WTC11 (cell line): Measurements from ENCODE around the gene NAV2. TPM values are rescaled to one million over a fixed set of nuclear protein-coding genes. Genes with fewer than 3 reads are reported as not detected.

ENCODE experiments used
- ATAC-seq: fragments of 200-7000 bp; cut with Tn5 transposase; 2 replicates; pipeline ENCODE4 v1.10.0; 2021; ENCODE audit warnings: mild to moderate bottlenecking, moderate library complexity
- CTCF ChIA-PET: fragments of 300-600 bp; sonication (Branson Sonifier 250); formaldehyde crosslinking; loops from one replicate; lab custom pipeline; 2021; ENCODE audit warnings: antibody characterized with exemption; lab: Charles Lee
- POLR2A ChIA-PET: fragments of 350-600 bp; sonication (Branson Sonifier 250); formaldehyde crosslinking; loops from one replicate; lab custom pipeline; 2021; ENCODE audit warnings: antibody characterized with exemption; lab: Charles Lee
- DNase-seq: peaks from one replicate; pipeline ENCODE4 v3.0.0; 2021; ENCODE audit warnings: low spot score
- H3K27ac Mint-ChIP-seq: 2 replicates; pipeline ENCODE4 v1.8.0; 2021; ENCODE audit warnings: mixed read lengths
- H3K27me3 Mint-ChIP-seq: 2 replicates; pipeline ENCODE4 v1.8.0; 2021; ENCODE audit warnings: low read depth, mild to moderate bottlenecking, moderate library complexity, mixed read lengths
- H3K36me3 Mint-ChIP-seq: 2 replicates; pipeline ENCODE4 v1.8.0; 2021; ENCODE audit warnings: mixed read lengths
- H3K4me1 Mint-ChIP-seq: 2 replicates; pipeline ENCODE4 v1.8.0; 2022; ENCODE audit warnings: mixed read lengths
- H3K4me3 Mint-ChIP-seq: 2 replicates; pipeline ENCODE4 v1.8.0; 2021; ENCODE audit warnings: mild to moderate bottlenecking, moderate library complexity, mixed read lengths
- H3K9me3 Mint-ChIP-seq: 2 replicates; pipeline ENCODE4 v1.8.0; 2021; ENCODE audit warnings: mixed read lengths
- GTF2I ChIP-seq: fragments of 250-450 bp; sonication (Bioruptor Pico); conservative IDR thresholded peaks from 2 replicates; pipeline ENCODE4 v1.4.0; 2021; ENCODE audit warnings: mild to moderate bottlenecking
- KAT7 ChIP-seq: sonication (generic); formaldehyde crosslinking; IDR thresholded peaks from 2 replicates; pipeline ENCODE4 v1.8.1; 2023; ENCODE audit warnings: missing genetic modification reagents, mild to moderate bottlenecking, borderline replicate concordance
- MXD4 ChIP-seq: fragments of 250-450 bp; sonication (Bioruptor Pico); IDR thresholded peaks from 2 replicates; pipeline ENCODE4 v1.8.0; 2021; ENCODE audit warnings: mild to moderate bottlenecking, moderate library complexity, borderline replicate concordance
- PRRX2 ChIP-seq: fragments of 250-450 bp; sonication (Bioruptor Pico); IDR thresholded peaks from 2 replicates; pipeline ENCODE4 v1.8.0; 2021; ENCODE audit warnings: mild to moderate bottlenecking
- SMAD4 ChIP-seq: sonication (generic); formaldehyde crosslinking; IDR thresholded peaks from 2 replicates; pipeline ENCODE4 v1.8.0; 2022; ENCODE audit warnings: mild to moderate bottlenecking, missing genetic modification reagents
- TP53 ChIP-seq: sonication (generic); formaldehyde crosslinking; IDR thresholded peaks from 2 replicates; pipeline ENCODE4 v1.8.1; 2023; ENCODE audit warnings: mild to moderate bottlenecking, missing genetic modification reagents
- ZNF232 ChIP-seq: sonication (generic); formaldehyde crosslinking; IDR thresholded peaks from 2 replicates; pipeline ENCODE4 v1.8.0; 2022; ENCODE audit warnings: mild to moderate bottlenecking, missing genetic modification reagents
- total RNA-seq: library from RNA; stranded (reverse); gene quantifications from 3 replicates; pipeline ENCODE4 v1.2.3, GENCODE V29; 2021
- TF ChIP-seq, protein P1 (sequence below): fragments of 250-450 bp; sonication (Bioruptor Pico); IDR thresholded peaks from 2 replicates; pipeline ENCODE4 v2.1.2; 2022; ENCODE audit warnings: mild to moderate bottlenecking, moderate library complexity
- TF ChIP-seq, protein P2 (sequence below): fragments of 250-450 bp; sonication (Bioruptor Pico); conservative IDR thresholded peaks from 2 replicates; pipeline ENCODE4 v1.9.0; 2021; ENCODE audit warnings: mild to moderate bottlenecking
- TF ChIP-seq, protein P3 (sequence below): fragments of 200-600 bp; IDR thresholded peaks from 2 replicates; pipeline ENCODE4 v1.8.0; 2022; ENCODE audit warnings: antibody characterized with exemption
- TF ChIP-seq, protein P4 (sequence below): sonication (generic); formaldehyde crosslinking; IDR thresholded peaks from 2 replicates; pipeline ENCODE4 v1.8.1; 2023; ENCODE audit warnings: mild to moderate bottlenecking, moderate library complexity, missing genetic modification reagents
- TF ChIP-seq, protein P5 (sequence below): sonication (generic); formaldehyde crosslinking; IDR thresholded peaks from 2 replicates; pipeline ENCODE4 v1.8.0; 2022; ENCODE audit warnings: mild to moderate bottlenecking, missing genetic modification reagents
- TF ChIP-seq, protein P6 (sequence below): fragments of 250-450 bp; sonication (Bioruptor Pico); IDR thresholded peaks from 2 replicates; pipeline ENCODE4 v1.9.0; 2021; ENCODE audit warnings: mild to moderate bottlenecking
- TF ChIP-seq, protein P7 (sequence below): sonication (generic); formaldehyde crosslinking; IDR thresholded peaks from 2 replicates; pipeline ENCODE4 v1.8.1; 2022; ENCODE audit warnings: low read depth, mild to moderate bottlenecking, moderate library complexity, missing genetic modification reagents, borderline replicate concordance
- TF ChIP-seq, protein P8 (sequence below): sonication (generic); formaldehyde crosslinking; IDR thresholded peaks from 2 replicates; pipeline ENCODE4 v1.8.1; 2023; ENCODE audit warnings: mild to moderate bottlenecking, missing genetic modification reagents, borderline replicate concordance
- TF ChIP-seq, protein P9 (sequence below): sonication (generic); formaldehyde crosslinking; IDR thresholded peaks from 2 replicates; pipeline ENCODE4 v1.8.1; 2023; ENCODE audit warnings: mild to moderate bottlenecking, missing genetic modification reagents, moderate library complexity

Gene NAV2
- total RNA-seq, 1 experiment from 2014 or later: 42.8 TPM

DNA sequence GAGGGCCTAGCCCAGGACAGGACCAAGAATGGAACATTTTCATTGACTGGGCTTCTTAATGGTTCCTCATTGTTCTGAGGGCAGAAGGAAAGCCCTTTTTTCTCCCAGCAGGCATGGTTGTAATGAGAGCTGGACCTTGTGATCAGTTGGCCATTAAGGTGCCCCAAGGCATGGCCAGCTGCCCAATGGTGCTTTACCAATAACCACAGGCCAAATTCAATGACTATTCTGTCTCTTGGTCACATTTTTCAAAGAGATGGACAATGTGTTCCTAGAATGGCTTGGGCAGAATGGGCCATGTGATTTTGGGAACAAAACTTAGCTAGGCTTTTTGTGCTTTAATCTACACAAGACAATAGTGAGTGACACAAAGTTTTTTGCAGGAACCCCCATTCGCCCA lies 7.3 kb downstream of the NAV2 start (continued):
- TF ChIP-seq, protein P1, sequence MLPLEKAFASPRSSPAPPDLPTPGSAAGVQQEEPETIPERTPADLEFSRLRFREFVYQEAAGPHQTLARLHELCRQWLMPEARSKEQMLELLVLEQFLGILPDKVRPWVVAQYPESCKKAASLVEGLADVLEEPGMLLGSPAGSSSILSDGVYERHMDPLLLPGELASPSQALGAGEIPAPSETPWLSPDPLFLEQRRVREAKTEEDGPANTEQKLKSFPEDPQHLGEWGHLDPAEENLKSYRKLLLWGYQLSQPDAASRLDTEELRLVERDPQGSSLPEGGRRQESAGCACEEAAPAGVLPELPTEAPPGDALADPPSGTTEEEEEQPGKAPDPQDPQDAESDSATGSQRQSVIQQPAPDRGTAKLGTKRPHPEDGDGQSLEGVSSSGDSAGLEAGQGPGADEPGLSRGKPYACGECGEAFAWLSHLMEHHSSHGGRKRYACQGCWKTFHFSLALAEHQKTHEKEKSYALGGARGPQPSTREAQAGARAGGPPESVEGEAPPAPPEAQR: no peak
- TF ChIP-seq KAT7 (CRISPR knock-in tag): no peak

DNA sequence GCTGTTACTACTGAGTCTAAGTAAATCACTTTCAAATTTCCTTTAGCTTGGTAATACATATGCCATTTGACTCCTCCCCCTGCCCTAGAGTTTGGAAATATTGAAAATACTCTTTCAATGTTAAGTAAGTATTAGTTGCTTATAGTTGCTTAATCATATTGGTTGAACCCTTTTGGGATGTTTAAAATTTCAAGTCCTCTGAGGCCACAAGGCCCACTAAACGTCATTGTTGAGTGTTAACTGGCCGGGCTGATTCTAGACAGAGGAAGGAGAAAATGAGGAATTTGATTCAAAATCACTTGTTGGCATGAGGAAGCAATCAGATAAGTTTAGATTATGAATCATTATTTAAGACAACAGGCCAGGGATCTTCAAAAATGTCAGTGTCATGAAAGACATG lies 8.5 kb downstream of the NAV2 start:
- H3K4me3 Mint-ChIP-seq: no peak overlapping the region
- ChIA-PET CTCF (no interaction called here), POLR2A (interaction anchor here (1.1 kb wide), 1 partner anchor 8 kb away, joined by 3 read pairs; no protein-coding TSS in a partner anchor)
- peaks cover 7% of the 10 kb centered on the region for H3K27me3 Mint-ChIP-seq
- H3K27ac Mint-ChIP-seq: no peak overlapping the region
- H3K4me1 Mint-ChIP-seq: peaks cover 3% of the 10 kb centered on the region; the same call in 1 of the 2 replicates
- no peaks in the 10 kb centered on the region for H3K9me3 Mint-ChIP-seq
- H3K36me3 Mint-ChIP-seq: no peaks in the 10 kb centered on the region
- DNase-seq (no peak), ATAC-seq (no peak)
- TF ChIP-seq, protein P2, sequence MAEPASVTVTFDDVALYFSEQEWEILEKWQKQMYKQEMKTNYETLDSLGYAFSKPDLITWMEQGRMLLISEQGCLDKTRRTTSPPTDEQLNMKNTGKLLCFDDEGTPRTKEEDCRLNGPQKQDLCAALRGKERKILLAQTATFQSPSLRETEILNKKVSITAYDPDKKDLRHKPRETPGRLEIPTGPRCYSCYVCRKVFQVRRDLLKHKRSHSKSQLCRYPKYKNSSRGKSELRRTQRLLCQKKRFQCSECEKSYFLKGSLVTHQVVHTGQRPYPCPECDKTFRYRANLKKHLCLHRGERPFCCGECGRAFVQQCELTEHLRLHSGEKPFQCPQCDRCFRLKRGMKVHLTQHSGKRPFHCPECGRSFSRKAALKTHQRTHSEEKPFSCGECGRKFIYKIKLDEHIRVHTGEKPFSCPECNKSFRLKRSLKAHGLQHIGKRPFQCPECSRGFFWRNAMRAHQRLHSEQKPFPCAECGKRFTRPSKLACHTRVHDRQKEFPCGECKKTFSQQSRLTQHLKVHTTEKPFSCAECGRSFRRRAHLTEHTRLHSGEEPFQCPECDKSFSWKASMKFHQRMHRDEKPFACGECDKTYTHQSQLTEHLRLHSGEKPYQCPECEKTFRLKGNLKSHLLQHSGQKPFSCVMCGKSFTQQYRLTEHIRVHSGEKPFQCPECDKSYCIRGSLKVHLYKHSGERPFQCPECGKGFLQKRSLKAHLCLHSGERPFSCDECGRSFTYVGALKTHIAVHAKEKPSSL (CRISPR knock-in tag): no peak
- TF ChIP-seq SMAD4 (CRISPR knock-in tag): no peak
- no peak for TF ChIP-seq ZNF232
- TF ChIP-seq, protein P3, sequence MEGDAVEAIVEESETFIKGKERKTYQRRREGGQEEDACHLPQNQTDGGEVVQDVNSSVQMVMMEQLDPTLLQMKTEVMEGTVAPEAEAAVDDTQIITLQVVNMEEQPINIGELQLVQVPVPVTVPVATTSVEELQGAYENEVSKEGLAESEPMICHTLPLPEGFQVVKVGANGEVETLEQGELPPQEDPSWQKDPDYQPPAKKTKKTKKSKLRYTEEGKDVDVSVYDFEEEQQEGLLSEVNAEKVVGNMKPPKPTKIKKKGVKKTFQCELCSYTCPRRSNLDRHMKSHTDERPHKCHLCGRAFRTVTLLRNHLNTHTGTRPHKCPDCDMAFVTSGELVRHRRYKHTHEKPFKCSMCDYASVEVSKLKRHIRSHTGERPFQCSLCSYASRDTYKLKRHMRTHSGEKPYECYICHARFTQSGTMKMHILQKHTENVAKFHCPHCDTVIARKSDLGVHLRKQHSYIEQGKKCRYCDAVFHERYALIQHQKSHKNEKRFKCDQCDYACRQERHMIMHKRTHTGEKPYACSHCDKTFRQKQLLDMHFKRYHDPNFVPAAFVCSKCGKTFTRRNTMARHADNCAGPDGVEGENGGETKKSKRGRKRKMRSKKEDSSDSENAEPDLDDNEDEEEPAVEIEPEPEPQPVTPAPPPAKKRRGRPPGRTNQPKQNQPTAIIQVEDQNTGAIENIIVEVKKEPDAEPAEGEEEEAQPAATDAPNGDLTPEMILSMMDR: no peak
- TF ChIP-seq, protein P4, sequence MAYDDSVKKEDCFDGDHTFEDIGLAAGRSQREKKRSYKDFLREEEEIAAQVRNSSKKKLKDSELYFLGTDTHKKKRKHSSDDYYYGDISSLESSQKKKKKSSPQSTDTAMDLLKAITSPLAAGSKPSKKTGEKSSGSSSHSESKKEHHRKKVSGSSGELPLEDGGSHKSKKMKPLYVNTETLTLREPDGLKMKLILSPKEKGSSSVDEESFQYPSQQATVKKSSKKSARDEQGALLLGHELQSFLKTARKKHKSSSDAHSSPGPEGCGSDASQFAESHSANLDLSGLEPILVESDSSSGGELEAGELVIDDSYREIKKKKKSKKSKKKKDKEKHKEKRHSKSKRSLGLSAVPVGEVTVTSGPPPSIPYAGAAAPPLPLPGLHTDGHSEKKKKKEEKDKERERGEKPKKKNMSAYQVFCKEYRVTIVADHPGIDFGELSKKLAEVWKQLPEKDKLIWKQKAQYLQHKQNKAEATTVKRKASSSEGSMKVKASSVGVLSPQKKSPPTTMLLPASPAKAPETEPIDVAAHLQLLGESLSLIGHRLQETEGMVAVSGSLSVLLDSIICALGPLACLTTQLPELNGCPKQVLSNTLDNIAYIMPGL (CRISPR knock-in tag): no peak
- TF ChIP-seq, protein P5, sequence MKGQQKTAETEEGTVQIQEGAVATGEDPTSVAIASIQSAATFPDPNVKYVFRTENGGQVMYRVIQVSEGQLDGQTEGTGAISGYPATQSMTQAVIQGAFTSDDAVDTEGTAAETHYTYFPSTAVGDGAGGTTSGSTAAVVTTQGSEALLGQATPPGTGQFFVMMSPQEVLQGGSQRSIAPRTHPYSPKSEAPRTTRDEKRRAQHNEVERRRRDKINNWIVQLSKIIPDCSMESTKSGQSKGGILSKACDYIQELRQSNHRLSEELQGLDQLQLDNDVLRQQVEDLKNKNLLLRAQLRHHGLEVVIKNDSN: no peak
- TF ChIP-seq, protein P6, sequence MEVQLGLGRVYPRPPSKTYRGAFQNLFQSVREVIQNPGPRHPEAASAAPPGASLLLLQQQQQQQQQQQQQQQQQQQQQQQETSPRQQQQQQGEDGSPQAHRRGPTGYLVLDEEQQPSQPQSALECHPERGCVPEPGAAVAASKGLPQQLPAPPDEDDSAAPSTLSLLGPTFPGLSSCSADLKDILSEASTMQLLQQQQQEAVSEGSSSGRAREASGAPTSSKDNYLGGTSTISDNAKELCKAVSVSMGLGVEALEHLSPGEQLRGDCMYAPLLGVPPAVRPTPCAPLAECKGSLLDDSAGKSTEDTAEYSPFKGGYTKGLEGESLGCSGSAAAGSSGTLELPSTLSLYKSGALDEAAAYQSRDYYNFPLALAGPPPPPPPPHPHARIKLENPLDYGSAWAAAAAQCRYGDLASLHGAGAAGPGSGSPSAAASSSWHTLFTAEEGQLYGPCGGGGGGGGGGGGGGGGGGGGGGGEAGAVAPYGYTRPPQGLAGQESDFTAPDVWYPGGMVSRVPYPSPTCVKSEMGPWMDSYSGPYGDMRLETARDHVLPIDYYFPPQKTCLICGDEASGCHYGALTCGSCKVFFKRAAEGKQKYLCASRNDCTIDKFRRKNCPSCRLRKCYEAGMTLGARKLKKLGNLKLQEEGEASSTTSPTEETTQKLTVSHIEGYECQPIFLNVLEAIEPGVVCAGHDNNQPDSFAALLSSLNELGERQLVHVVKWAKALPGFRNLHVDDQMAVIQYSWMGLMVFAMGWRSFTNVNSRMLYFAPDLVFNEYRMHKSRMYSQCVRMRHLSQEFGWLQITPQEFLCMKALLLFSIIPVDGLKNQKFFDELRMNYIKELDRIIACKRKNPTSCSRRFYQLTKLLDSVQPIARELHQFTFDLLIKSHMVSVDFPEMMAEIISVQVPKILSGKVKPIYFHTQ (CRISPR knock-in tag): no peak
- no peak for TF ChIP-seq GTF2I (CRISPR knock-in tag)
- TF ChIP-seq TP53 (CRISPR knock-in tag): no peak
- TF ChIP-seq, protein P7, sequence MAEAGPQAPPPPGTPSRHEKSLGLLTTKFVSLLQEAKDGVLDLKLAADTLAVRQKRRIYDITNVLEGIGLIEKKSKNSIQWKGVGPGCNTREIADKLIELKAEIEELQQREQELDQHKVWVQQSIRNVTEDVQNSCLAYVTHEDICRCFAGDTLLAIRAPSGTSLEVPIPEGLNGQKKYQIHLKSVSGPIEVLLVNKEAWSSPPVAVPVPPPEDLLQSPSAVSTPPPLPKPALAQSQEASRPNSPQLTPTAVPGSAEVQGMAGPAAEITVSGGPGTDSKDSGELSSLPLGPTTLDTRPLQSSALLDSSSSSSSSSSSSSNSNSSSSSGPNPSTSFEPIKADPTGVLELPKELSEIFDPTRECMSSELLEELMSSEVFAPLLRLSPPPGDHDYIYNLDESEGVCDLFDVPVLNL (CRISPR knock-in tag): no peak
- TF ChIP-seq, protein P8, sequence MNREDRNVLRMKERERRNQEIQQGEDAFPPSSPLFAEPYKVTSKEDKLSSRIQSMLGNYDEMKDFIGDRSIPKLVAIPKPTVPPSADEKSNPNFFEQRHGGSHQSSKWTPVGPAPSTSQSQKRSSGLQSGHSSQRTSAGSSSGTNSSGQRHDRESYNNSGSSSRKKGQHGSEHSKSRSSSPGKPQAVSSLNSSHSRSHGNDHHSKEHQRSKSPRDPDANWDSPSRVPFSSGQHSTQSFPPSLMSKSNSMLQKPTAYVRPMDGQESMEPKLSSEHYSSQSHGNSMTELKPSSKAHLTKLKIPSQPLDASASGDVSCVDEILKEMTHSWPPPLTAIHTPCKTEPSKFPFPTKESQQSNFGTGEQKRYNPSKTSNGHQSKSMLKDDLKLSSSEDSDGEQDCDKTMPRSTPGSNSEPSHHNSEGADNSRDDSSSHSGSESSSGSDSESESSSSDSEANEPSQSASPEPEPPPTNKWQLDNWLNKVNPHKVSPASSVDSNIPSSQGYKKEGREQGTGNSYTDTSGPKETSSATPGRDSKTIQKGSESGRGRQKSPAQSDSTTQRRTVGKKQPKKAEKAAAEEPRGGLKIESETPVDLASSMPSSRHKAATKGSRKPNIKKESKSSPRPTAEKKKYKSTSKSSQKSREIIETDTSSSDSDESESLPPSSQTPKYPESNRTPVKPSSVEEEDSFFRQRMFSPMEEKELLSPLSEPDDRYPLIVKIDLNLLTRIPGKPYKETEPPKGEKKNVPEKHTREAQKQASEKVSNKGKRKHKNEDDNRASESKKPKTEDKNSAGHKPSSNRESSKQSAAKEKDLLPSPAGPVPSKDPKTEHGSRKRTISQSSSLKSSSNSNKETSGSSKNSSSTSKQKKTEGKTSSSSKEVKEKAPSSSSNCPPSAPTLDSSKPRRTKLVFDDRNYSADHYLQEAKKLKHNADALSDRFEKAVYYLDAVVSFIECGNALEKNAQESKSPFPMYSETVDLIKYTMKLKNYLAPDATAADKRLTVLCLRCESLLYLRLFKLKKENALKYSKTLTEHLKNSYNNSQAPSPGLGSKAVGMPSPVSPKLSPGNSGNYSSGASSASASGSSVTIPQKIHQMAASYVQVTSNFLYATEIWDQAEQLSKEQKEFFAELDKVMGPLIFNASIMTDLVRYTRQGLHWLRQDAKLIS (CRISPR knock-in tag): no peak
- TF ChIP-seq MXD4 (CRISPR knock-in tag): no peak
- TF ChIP-seq, protein P9, sequence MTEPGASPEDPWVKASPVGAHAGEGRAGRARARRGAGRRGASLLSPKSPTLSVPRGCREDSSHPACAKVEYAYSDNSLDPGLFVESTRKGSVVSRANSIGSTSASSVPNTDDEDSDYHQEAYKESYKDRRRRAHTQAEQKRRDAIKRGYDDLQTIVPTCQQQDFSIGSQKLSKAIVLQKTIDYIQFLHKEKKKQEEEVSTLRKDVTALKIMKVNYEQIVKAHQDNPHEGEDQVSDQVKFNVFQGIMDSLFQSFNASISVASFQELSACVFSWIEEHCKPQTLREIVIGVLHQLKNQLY: no peak
- no peak for TF ChIP-seq PRRX2
